CD4-positive, alpha-beta memory T cell (primary cell): ENCODE results near the gene CACHD1. TPM values are rescaled to one million over a fixed set of nuclear protein-coding genes. Genes with fewer than 3 reads are reported as not detected.

Experiments
- CTCF ChIA-PET: fragments of 350-600 bp; sonication (Branson Sonifier 250); formaldehyde crosslinking; loops from one replicate; lab custom pipeline; 2021; ENCODE audit warnings: inconsistent platforms; ENCODE audit not compliant: partially characterized antibody; lab: Charles Lee
- POLR2A ChIA-PET: fragments of 350-600 bp; sonication (Branson Sonifier 250); formaldehyde crosslinking; loops from one replicate; lab custom pipeline; 2021; ENCODE audit not compliant: partially characterized antibody; lab: Charles Lee
- DNase-seq, 5 donors: peaks; one replicate each; pipeline versions ENCODE4 v3.0.0 to v3.0.0-alpha.2; 2020 to 2022; ENCODE audit warnings: mixed read lengths in 1 of 5
- H3K27ac ChIP-seq: one replicate; pipeline ENCODE4 v1.7.0; 2013; ENCODE audit warnings: low read depth, low read length
- H3K27me3 ChIP-seq: 2 replicates; pipeline ENCODE4 v1.7.0; 2013; ENCODE audit warnings: mild to moderate bottlenecking, low read length, moderate library complexity; ENCODE audit not compliant: insufficient read depth
- H3K36me3 ChIP-seq: 2 replicates; pipeline ENCODE4 v1.7.0; 2013; ENCODE audit warnings: mild to moderate bottlenecking, low read length, moderate library complexity; ENCODE audit not compliant: insufficient read depth
- H3K4me1 ChIP-seq: 2 replicates; pipeline ENCODE4 v1.7.0; 2013; ENCODE audit warnings: mild to moderate bottlenecking, low read length, moderate library complexity; ENCODE audit not compliant: insufficient read depth
- H3K4me3 ChIP-seq, 2 donors: one replicate each; pipeline ENCODE4 v1.7.0; 2013; ENCODE audit warnings: low read length in 2 of 2, mild to moderate bottlenecking in 1 of 2
- H3K9me3 ChIP-seq, 2 donors: one replicate each; pipeline ENCODE4 v1.7.0; 2013; ENCODE audit warnings: low read length in 2 of 2, control low read depth in 1 of 2; ENCODE audit not compliant: control insufficient read depth in 1 of 2
- H3K27ac Mint-ChIP-seq, 7 donors: one replicate each; pipeline ENCODE4 v1.8.0; 2020 to 2021; ENCODE audit warnings: mixed read lengths in 7 of 7, mild to moderate bottlenecking in 6 of 7, inconsistent platforms in 3 of 7, moderate library complexity in 3 of 7
- H3K27me3 Mint-ChIP-seq, 2 donors: one replicate each; pipeline ENCODE4 v1.8.0; 2020 to 2021; ENCODE audit warnings: mixed read lengths in 2 of 2
- H3K36me3 Mint-ChIP-seq, 2 donors: one replicate each; pipeline ENCODE4 v1.8.0; 2020 to 2021; ENCODE audit warnings: mixed read lengths in 2 of 2, inconsistent platforms in 1 of 2, mild to moderate bottlenecking in 1 of 2
- H3K4me1 Mint-ChIP-seq, 4 donors: one replicate each; pipeline ENCODE4 v1.8.0; 2020 to 2021; ENCODE audit warnings: mixed read lengths in 4 of 4, mild to moderate bottlenecking in 1 of 4
- H3K4me3 Mint-ChIP-seq, 8 donors: one replicate each; pipeline ENCODE4 v1.8.0; 2020 to 2021; ENCODE audit warnings: mixed read lengths in 8 of 8, mild to moderate bottlenecking in 7 of 8, moderate library complexity in 6 of 8, inconsistent platforms in 3 of 8
- H3K9me3 Mint-ChIP-seq, 8 donors: one replicate each; pipeline ENCODE4 v1.8.0; 2020 to 2021; ENCODE audit warnings: mixed read lengths in 8 of 8, mild to moderate bottlenecking in 5 of 8, inconsistent platforms in 3 of 8, moderate library complexity in 1 of 8
- intact Hi-C: fragments of 100-400 bp; cut with micrococcal nuclease; formaldehyde crosslinking; loops from one replicate; pipeline ENCODE4 v1.15.1; 2023
- polyA plus RNA-seq, 2 donors: library from polyadenylated mRNA; unstranded; fragments of 300-500 nt; fragmentation: Illumina TruSeq; gene quantifications; one replicate each; pipeline ENCODE4 v1.2.3, GENCODE V29; 2021
- total RNA-seq, 2 experiments: library from RNA; stranded (reverse); gene quantifications; one replicate each; pipeline ENCODE4 v1.2.3, GENCODE V29; 2021

CACHD1 gene
- total and polyA plus RNA-seq, 4 experiments from 2014 or later: 0.11 to 0.17 TPM; not detected in 2

DNA sequence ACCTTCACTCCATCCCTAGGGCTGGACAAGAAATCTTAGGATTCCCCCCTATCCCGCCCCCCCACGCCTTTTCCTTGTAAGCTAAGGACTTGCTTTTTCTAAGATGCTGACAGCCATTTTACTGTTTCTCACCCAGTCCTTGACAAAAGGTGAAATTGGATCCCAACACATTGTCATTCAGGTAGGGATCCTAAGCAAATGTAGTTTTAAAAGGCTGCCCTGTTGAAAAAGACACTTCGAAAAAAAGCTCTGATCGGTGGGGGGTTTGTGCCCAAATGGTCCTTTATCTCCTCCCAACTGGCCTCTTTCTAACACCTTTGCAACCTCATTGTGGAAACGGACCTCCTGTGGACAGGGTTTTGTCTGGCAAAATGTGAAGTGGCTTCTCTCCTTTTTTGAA lies 2.9 kb downstream of the CACHD1 start:
- no peaks in the 10 kb centered on the region for H3K27me3 ChIP-seq
- H3K27me3 Mint-ChIP-seq: peaks cover 37 to 45% of the 10 kb centered on the region in 2 donors
- no peaks in the 10 kb centered on the region for H3K36me3 Mint-ChIP-seq
- peaks cover 6 to 21% (median 10%) of the 10 kb centered on the region in 4 donors for H3K4me1 Mint-ChIP-seq
- no peak overlapping the region for H3K4me3 ChIP-seq
- no peak overlapping the region for H3K27ac ChIP-seq
- no peaks in the 10 kb centered on the region for H3K9me3 ChIP-seq
- H3K27ac Mint-ChIP-seq: no peak overlapping the region
- CTCF ChIA-PET: no interaction called here
- intact Hi-C loops: no loop called here
- DNase-seq: no peak
- H3K4me3 Mint-ChIP-seq: no peak overlapping the region
- H3K9me3 Mint-ChIP-seq: peaks cover 0 to 2% (median 0%) of the 10 kb centered on the region in 8 donors
- no peaks in the 10 kb centered on the region for H3K36me3 ChIP-seq
- H3K4me1 ChIP-seq: peaks cover 12% of the 10 kb centered on the region
- POLR2A ChIA-PET: no interaction called here

DNA sequence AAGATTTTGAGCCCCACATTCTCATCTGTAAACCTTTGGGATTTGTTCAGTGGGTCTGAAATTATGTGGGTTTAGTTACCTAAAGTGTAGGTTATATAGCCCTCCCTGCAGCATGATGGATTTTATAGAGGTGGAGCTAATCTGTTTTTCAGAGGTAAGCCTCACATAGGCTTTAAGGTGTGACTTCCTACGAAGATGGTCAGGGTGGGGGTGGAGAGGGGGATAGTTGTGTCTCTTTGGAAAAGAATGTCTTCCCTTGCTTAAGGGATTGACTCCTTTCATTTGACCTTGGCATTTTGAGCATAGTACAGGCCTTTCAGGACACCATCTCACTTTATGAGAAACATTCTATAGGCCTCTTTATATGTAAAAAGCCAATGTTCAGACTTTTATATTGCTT lies 3.4 kb downstream of the CACHD1 start:
- H3K36me3 ChIP-seq: no peaks in the 10 kb centered on the region
- ChIA-PET CTCF (no interaction called here), POLR2A (interaction anchor here (0.7 kb wide), 1 partner anchor 277 kb away, joined by 3 read pairs; no protein-coding TSS in a partner anchor)
- H3K4me3 Mint-ChIP-seq: no peak overlapping the region
- H3K27me3 ChIP-seq: no peaks in the 10 kb centered on the region
- no peaks in the 10 kb centered on the region for H3K9me3 ChIP-seq
- no peak overlapping the region for H3K4me3 ChIP-seq
- H3K27me3 Mint-ChIP-seq: peaks cover 33 to 41% of the 10 kb centered on the region in 2 donors
- H3K27ac Mint-ChIP-seq: no peak overlapping the region
- peaks cover 6 to 21% (median 10%) of the 10 kb centered on the region in 4 donors for H3K4me1 Mint-ChIP-seq
- no peak overlapping the region for H3K27ac ChIP-seq
- DNase-seq: no peak
- peaks cover 12% of the 10 kb centered on the region for H3K4me1 ChIP-seq
- no peaks in the 10 kb centered on the region for H3K36me3 Mint-ChIP-seq
- peaks cover 0 to 2% (median 0%) of the 10 kb centered on the region in 8 donors for H3K9me3 Mint-ChIP-seq
- intact Hi-C loops: no loop called here

- Histone ChIP-seq H3K9me3 (no peaks in the 10 kb centered on the region), H3K27me3 (no peaks in the 10 kb centered on the region), H3K36me3 (no peaks in the 10 kb centered on the region), H3K4me3 (no peak overlapping the region), H3K4me1 (peaks cover 12% of the 10 kb centered on the region), H3K27ac (no peak overlapping the region)
- POLR2A ChIA-PET: no interaction called here
- Mint-ChIP-seq H3K27ac (no peak overlapping the region), H3K9me3 (peaks cover 0 to 2% (median 0%) of the 10 kb centered on the region in 8 donors), H3K4me3 (no peak overlapping the region), H3K36me3 (no peaks in the 10 kb centered on the region), H3K27me3 (peaks cover 26 to 33% of the 10 kb centered on the region in 2 donors), H3K4me1 (peaks cover 6 to 20% (median 10%) of the 10 kb centered on the region in 4 donors)
- CTCF ChIA-PET: no interaction called here
- no peak for DNase-seq
- intact Hi-C loops: no loop called here
Observed at GRCh38 chr1:64474133-64474532, 4.2 kb downstream of the CACHD1 start.

DNA sequence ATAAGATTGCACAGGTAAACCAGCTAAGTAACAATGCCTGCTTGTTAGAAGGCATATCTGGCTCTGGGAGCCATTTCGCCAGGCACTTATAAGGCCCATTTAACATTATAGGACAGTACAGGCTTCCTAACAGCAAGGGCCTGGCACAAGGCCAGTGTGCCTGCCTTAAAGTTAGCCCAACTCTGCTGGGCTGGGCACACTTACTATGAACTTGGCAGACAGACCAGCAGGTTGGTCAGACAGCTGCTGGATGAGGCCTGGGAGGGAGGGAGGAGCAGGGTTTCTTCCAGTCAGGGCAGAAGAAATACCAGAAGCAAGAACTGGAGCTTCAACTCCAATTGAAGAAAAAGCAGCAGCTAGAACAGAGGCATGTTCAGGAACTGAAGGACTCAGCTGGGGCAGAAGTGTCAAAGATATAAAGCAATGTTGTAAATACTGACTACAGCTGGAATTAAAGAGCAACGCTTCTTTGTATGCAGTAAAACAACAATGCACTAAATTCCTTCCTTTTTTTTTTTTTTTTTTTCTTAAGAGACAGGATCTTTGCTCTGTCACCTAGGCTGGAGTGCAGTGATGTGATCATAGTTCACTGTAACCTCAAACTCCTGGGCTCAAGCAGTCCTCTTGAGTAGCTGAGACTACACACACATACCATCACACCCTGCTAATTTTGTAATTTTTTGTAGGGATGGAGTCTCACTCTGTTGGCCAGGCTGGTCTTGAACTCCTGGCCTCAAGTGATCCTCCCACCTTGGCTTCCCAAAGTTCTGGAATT lies 4.9 kb downstream of the CACHD1 start:
- H3K4me3 ChIP-seq: no peak overlapping the region
- ChIA-PET CTCF (interaction anchor here (1.2 kb wide), 1 partner anchor 202 kb away, joined by 3 read pairs; no protein-coding TSS in a partner anchor), POLR2A (no interaction called here)
- H3K27ac Mint-ChIP-seq: no peak overlapping the region
- intact Hi-C loops: no loop called here
- peaks cover 6 to 15% (median 9%) of the 10 kb centered on the region in 4 donors for H3K4me1 Mint-ChIP-seq
- DNase-seq: no peak
- peaks cover 23 to 29% of the 10 kb centered on the region in 2 donors for H3K27me3 Mint-ChIP-seq
- H3K9me3 Mint-ChIP-seq: peaks cover 0 to 2% (median 0%) of the 10 kb centered on the region in 8 donors
- H3K36me3 Mint-ChIP-seq: no peaks in the 10 kb centered on the region
- H3K27me3 ChIP-seq: no peaks in the 10 kb centered on the region
- peaks cover 7% of the 10 kb centered on the region for H3K4me1 ChIP-seq
- H3K9me3 ChIP-seq: no peaks in the 10 kb centered on the region
- H3K36me3 ChIP-seq: no peaks in the 10 kb centered on the region
- no peak overlapping the region for H3K4me3 Mint-ChIP-seq
- no peak overlapping the region for H3K27ac ChIP-seq

- Mint-ChIP-seq H3K9me3 (peaks cover 0 to 2% (median 0%) of the 10 kb centered on the region in 8 donors), H3K4me3 (no peak overlapping the region), H3K4me1 (peaks cover 2 to 8% (median 3%) of the 10 kb centered on the region in 4 donors), H3K27ac (no peak overlapping the region), H3K27me3 (peaks cover 20 to 26% of the 10 kb centered on the region in 2 donors), H3K36me3 (no peaks in the 10 kb centered on the region)
- DNase-seq: no peak
- intact Hi-C loops: no loop called here
- H3K9me3 ChIP-seq: no peaks in the 10 kb centered on the region
- ChIA-PET CTCF (interaction anchor here (0.5 kb wide), 1 partner anchor 36 kb away, joined by 3 read pairs; no protein-coding TSS in a partner anchor), POLR2A (no interaction called here)
- H3K27ac ChIP-seq: no peak overlapping the region
- no peak overlapping the region for H3K4me3 ChIP-seq
- no peaks in the 10 kb centered on the region for H3K4me1 ChIP-seq
- no peaks in the 10 kb centered on the region for H3K36me3 ChIP-seq
- no peaks in the 10 kb centered on the region for H3K27me3 ChIP-seq
Observed at GRCh38 chr1:64476251-64476952, 6.5 kb downstream of the CACHD1 start.

DNA sequence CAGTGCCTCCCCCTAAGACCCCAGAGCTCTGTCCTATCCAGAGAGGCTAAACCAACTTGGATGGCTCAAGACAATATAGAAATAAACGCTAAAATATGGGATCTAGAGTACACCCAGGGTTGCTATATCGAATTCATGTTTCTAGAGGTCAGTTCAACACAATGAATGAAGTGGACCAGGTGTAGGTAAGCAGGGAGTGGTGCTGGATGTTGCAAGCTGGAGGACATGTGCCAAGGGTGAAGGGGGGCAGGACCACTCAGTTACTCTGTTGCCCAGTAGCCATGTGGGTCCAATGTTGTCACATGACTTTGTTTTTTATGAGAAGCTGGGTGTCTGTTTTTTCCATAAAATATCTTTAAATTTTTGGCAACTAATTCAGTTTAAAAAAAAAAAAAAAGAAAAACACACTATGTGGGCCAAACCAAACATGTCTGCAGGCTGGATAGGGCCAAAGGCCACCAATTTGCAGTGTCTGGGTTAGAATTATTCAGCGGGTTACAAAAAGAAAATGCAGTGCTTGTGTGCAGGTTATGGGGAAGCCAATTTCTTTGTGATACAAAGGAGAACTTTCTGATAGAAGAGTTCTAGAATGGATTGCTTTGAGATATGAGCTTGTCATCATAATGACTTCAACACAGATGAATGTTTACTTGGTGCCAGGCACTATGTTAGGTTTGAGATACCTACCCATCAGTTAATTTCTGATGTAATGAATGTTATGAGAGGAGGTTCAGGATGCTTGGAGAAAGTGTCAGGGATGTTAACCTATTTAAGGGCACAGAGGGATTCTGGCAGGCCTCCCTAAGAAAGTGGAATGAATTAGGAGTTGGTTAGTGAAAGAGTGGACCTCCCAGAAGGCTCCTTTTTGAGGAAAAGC lies 8.9 kb downstream of the CACHD1 start:
- Mint-ChIP-seq H3K27ac (no peak overlapping the region), H3K4me1 (no peaks in the 10 kb centered on the region), H3K27me3 (peaks cover 7 to 8% of the 10 kb centered on the region in 2 donors), H3K4me3 (peak overlapping the region in 1 of 8 donors; percentile 8), H3K36me3 (no peaks in the 10 kb centered on the region), H3K9me3 (no peaks in the 10 kb centered on the region)
- H3K4me1 ChIP-seq: no peaks in the 10 kb centered on the region
- no peak for DNase-seq
- H3K9me3 ChIP-seq: no peaks in the 10 kb centered on the region
- no peaks in the 10 kb centered on the region for H3K27me3 ChIP-seq
- H3K4me3 ChIP-seq: no peak overlapping the region
- intact Hi-C loops: no loop called here
- ChIA-PET CTCF (no interaction called here), POLR2A (no interaction called here)
- no peaks in the 10 kb centered on the region for H3K36me3 ChIP-seq
- H3K27ac ChIP-seq: no peak overlapping the region
